DND-41 (cell line): ENCODE data around the gene HDAC4.

Source experiments
- ATAC-seq: fragments of 200-7000 bp; cut with Tn5 transposase; 3 replicates; pipeline ENCODE4 v1.9.1; 2021; ENCODE audit warnings: low read depth; ENCODE audit not compliant: insufficient read depth
- DNase-seq: peaks from one replicate; pipeline ENCODE4 v3.0.0-alpha.2; 2020
- H2AFZ ChIP-seq: 2 replicates; pipeline ENCODE4 v1.6.0; 2012; ENCODE audit warnings: low read depth, low read length
- H3K27ac ChIP-seq: 2 replicates; pipeline ENCODE4 v1.5.1; 2012; ENCODE audit warnings: low read length, inconsistent platforms
- H3K27me3 ChIP-seq: fragments of 200-600 bp; sonication (generic); 2 replicates; pipeline ENCODE4 v1.6.0; 2012; ENCODE audit warnings: low read length, mild to moderate bottlenecking, inconsistent platforms; ENCODE audit not compliant: insufficient read depth, poor library complexity
- H3K36me3 ChIP-seq: 2 replicates; pipeline ENCODE4 v1.5.1; 2012; ENCODE audit warnings: low read length, inconsistent platforms; ENCODE audit not compliant: insufficient read depth
- H3K4me1 ChIP-seq: 2 replicates; pipeline ENCODE4 v1.5.1; 2012; ENCODE audit warnings: mild to moderate bottlenecking, low read length; ENCODE audit not compliant: insufficient read depth
- H3K4me2 ChIP-seq: 2 replicates; pipeline ENCODE4 v1.6.0; 2012; ENCODE audit warnings: mild to moderate bottlenecking, moderate library complexity, low read length, inconsistent platforms; ENCODE audit not compliant: insufficient read depth
- H3K4me3 ChIP-seq, 2 experiments: fragments of 200-600 bp in 1 of 2; shearing (Covaris generic) in 1 of 2; 2 replicates each; pipeline ENCODE4 v1.5.1; 2012 to 2016; ENCODE audit warnings: inconsistent platforms in 2 of 2, low read length in 2 of 2, mild to moderate bottlenecking in 2 of 2, low read depth in 1 of 2, moderate library complexity in 1 of 2
- H3K79me2 ChIP-seq: 2 replicates; pipeline ENCODE4 v1.6.0; 2012; ENCODE audit warnings: low read length, inconsistent platforms; ENCODE audit not compliant: insufficient read depth
- H3K9ac ChIP-seq: 2 replicates; pipeline ENCODE4 v1.6.0; 2012; ENCODE audit warnings: low read depth, mild to moderate bottlenecking, inconsistent platforms, low read length, moderate library complexity
- H3K9me3 ChIP-seq: 2 replicates; pipeline ENCODE4 v1.5.1; 2012; ENCODE audit warnings: low read length, moderate library complexity, mild to moderate bottlenecking, inconsistent platforms; ENCODE audit not compliant: insufficient read depth, severe bottlenecking
- H4K20me1 ChIP-seq: 2 replicates; pipeline ENCODE4 v1.6.0; 2012; ENCODE audit warnings: low read length; ENCODE audit not compliant: insufficient read depth
- CTCF ChIP-seq: IDR thresholded peaks from 2 replicates; pipeline ENCODE4 v1.5.1; 2012; ENCODE audit warnings: borderline replicate concordance, low read length, moderate library complexity, mild to moderate bottlenecking; ENCODE audit not compliant: poor library complexity, severe bottlenecking; ENCODE audit errors: extremely low read depth
- EZH2 ChIP-seq: IDR thresholded peaks from 3 replicates; pipeline ENCODE4 v1.6.1; 2012; ENCODE audit warnings: borderline replicate concordance, low read depth, mild to moderate bottlenecking, moderate library complexity, low read length, inconsistent platforms; ENCODE audit not compliant: severe bottlenecking

HDAC4 gene

DNA sequence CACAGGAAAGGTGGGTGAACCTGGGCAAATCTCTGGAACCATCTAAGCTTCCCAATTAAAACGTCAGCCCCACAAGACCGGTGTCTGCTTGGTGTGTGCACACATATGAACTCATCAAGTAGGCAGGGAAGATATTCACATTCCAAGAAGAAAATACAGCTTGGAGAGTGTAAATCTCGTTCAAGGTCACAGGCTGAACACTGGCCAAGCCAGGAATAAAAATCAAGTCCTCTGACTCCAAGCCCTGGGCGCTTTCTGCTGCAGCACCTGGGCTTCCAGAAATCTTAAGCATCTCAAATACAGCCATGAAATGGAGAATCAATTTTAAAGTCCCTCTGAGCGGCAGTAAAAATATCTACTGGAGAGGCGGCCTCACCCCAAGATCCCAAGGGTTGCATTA is 402.0 kb downstream of the HDAC4 start:
- H3K79me2 ChIP-seq, result no peaks in the 10 kb centered on the region
- no peaks in the 10 kb centered on the region for H4K20me1 ChIP-seq
- H3K36me3 ChIP-seq, result no peaks in the 10 kb centered on the region
- TF ChIP-seq EZH2, result no peak
- TF ChIP-seq CTCF, result no peak
- no peak overlapping the region for H2AFZ ChIP-seq
- H3K4me2 ChIP-seq, result no peak overlapping the region
- DNase-seq, result no peak
- no peak overlapping the region for H3K27ac ChIP-seq
- no peak overlapping the region for H3K4me3 ChIP-seq
- no peak for ATAC-seq
- H3K9me3 ChIP-seq, result peaks cover 3% of the 10 kb centered on the region
- H3K9ac ChIP-seq, result no peak overlapping the region
- H3K4me1 ChIP-seq, result no peaks in the 10 kb centered on the region
- peaks cover 8% of the 10 kb centered on the region for H3K27me3 ChIP-seq
